Breast epithelium (tissue), 4 donors: ENCODE data around the gene PRELID1. TPM values are rescaled to one million over a fixed set of nuclear protein-coding genes. Genes with fewer than 3 reads are reported as not detected.

ENCODE experiments used
- DNase-seq, 2 donors: peaks; one replicate each; pipeline ENCODE4 v3.0.0-alpha.2; 2019; ENCODE audit warnings: low spot score in 2 of 2
- H3K27ac ChIP-seq, 2 donors: fragments of 200-600 bp; sonication (generic) in 1 of 2; one replicate each; pipeline ENCODE4 v1.5.1; 2016 to 2019; ENCODE audit warnings: mild to moderate bottlenecking in 1 of 2
- H3K27me3 ChIP-seq, 2 donors: fragments of 200-600 bp; sonication (generic) in 1 of 2; one replicate each; pipeline versions ENCODE4 v1.5.1 to v1.6.0; 2017 to 2019; ENCODE audit warnings: control low read depth in 1 of 2, mild to moderate bottlenecking in 1 of 2
- H3K36me3 ChIP-seq: fragments of 200-600 bp; one replicate; pipeline ENCODE4 v1.5.1; 2019
- H3K4me1 ChIP-seq, 2 donors: fragments of 200-600 bp; sonication (generic); one replicate each; pipeline ENCODE4 v1.5.1; 2016 to 2019; ENCODE audit warnings: control low read depth in 1 of 2
- H3K4me3 ChIP-seq, 3 donors: fragments of 200-600 bp; sonication (generic); 1 replicate in 2 of 3; 2 replicates in 1 of 3; pipeline ENCODE4 v1.5.1; 2016 to 2019; ENCODE audit warnings: mild to moderate bottlenecking in 3 of 3, moderate library complexity in 2 of 3
- H3K9me3 ChIP-seq, 2 donors: fragments of 200-600 bp; sonication (generic) in 1 of 2; one replicate each; pipeline ENCODE4 v1.5.1; 2016 to 2019; ENCODE audit warnings: control low read depth in 1 of 2
- POLR2A ChIP-seq: fragments of 450-650 bp; IDR thresholded peaks from one replicate; pipeline ENCODE4 v1.6.1; 2016; ENCODE audit warnings: antibody characterized with exemption, mild to moderate bottlenecking, moderate library complexity
- POLR2AphosphoS5 ChIP-seq, 3 donors: sonication (generic); formaldehyde crosslinking; IDR thresholded peaks; one replicate each; pipeline ENCODE4 v1.6.1; 2017; ENCODE audit warnings: antibody characterized with exemption in 3 of 3
- intact Hi-C: fragments of 100-400 bp; cut with DNase I; formaldehyde crosslinking; loops from one replicate; pipeline ENCODE4 v1.15.1; 2023; ENCODE audit warnings: low total_unique reads
- total RNA-seq, 3 donors: library from RNA; depleted of rRNA; stranded (reverse); fragments of >200 nt; gene quantifications; one replicate each; pipeline ENCODE4 v1.1.0, GENCODE V29; 2016
- TF ChIP-seq, protein P1 (sequence below), 3 donors: fragments of 450-650 bp; IDR thresholded peaks; one replicate each; pipeline ENCODE4 v1.5.1; 2016 to 2017; ENCODE audit warnings: antibody characterized with exemption in 3 of 3, mild to moderate bottlenecking in 3 of 3, moderate library complexity in 3 of 3

Gene PRELID1
- total RNA-seq, 3 donors from 2014 or later: 61.0 to 97.0 (median 68.8) TPM

DNA sequence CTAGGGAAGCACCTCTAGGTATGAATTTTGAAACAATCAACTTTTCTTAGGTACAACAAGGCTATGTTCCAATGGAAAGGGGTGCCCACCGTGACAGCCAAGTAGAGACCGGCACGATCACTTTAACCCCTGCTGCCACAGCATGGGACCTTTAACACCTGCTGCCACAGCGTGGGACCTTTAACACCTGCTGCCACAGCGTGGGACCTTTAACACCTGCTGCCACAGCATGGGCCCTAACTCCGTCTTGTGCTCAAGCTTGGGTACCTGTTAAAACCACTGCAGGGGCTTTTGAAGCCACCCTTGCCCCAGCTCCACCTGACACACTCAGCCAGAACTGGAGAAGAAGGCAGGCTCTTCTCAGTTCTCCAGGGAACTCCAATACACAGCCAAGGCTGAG is 26.3 kb downstream of the PRELID1 start:
- Histone ChIP-seq H3K4me3 (no peak overlapping the region), H3K27me3 (no peaks in the 10 kb centered on the region), H3K27ac (no peak overlapping the region), H3K9me3 (no peaks in the 10 kb centered on the region), H3K36me3 (peaks cover 14% of the 10 kb centered on the region), H3K4me1 (no peaks in the 10 kb centered on the region)
- no peak for DNase-seq
- intact Hi-C loops: no loop called here
- TF ChIP-seq, protein P1, sequence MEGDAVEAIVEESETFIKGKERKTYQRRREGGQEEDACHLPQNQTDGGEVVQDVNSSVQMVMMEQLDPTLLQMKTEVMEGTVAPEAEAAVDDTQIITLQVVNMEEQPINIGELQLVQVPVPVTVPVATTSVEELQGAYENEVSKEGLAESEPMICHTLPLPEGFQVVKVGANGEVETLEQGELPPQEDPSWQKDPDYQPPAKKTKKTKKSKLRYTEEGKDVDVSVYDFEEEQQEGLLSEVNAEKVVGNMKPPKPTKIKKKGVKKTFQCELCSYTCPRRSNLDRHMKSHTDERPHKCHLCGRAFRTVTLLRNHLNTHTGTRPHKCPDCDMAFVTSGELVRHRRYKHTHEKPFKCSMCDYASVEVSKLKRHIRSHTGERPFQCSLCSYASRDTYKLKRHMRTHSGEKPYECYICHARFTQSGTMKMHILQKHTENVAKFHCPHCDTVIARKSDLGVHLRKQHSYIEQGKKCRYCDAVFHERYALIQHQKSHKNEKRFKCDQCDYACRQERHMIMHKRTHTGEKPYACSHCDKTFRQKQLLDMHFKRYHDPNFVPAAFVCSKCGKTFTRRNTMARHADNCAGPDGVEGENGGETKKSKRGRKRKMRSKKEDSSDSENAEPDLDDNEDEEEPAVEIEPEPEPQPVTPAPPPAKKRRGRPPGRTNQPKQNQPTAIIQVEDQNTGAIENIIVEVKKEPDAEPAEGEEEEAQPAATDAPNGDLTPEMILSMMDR (IDR thresholded peaks at IDR 0.05): no peak
- TF ChIP-seq POLR2AphosphoS5 (IDR thresholded peaks at IDR 0.05) (no peak), POLR2A (no peak)

- no peaks in the 10 kb centered on the region for H3K9me3 ChIP-seq
- no peaks in the 10 kb centered on the region for H3K27me3 ChIP-seq
- intact Hi-C loops: no loop called here
- H3K4me3 ChIP-seq: no peak overlapping the region
- no peak overlapping the region for H3K27ac ChIP-seq
- no peaks in the 10 kb centered on the region for H3K4me1 ChIP-seq
- H3K36me3 ChIP-seq: peaks cover 20% of the 10 kb centered on the region
- TF ChIP-seq, protein P1 (IDR thresholded peaks at IDR 0.05): no peak
- no peak for TF ChIP-seq POLR2AphosphoS5 (IDR thresholded peaks at IDR 0.05)
- no peak for TF ChIP-seq POLR2A
- no peak for DNase-seq
These were observed 27.6 kb downstream of the PRELID1 start for GRCh38 chr5:177330991-177331842.

GRCh38 chr5:177332031-177332895 is 28.7 kb downstream of the PRELID1 start:
- H3K27ac ChIP-seq: no peak overlapping the region
- no peak overlapping the region for H3K4me3 ChIP-seq
- H3K27me3 ChIP-seq: no peaks in the 10 kb centered on the region
- intact Hi-C loops: no loop called here
- no peaks in the 10 kb centered on the region for H3K9me3 ChIP-seq
- no peak for DNase-seq
- H3K36me3 ChIP-seq: peaks cover 20% of the 10 kb centered on the region
- TF ChIP-seq, protein P1 (IDR thresholded peaks at IDR 0.05): no peak
- TF ChIP-seq POLR2A (no peak), POLR2AphosphoS5 (IDR thresholded peaks at IDR 0.05) (no peak)
- no peaks in the 10 kb centered on the region for H3K4me1 ChIP-seq

GRCh38 chr5:177332896-177333260 is 29.3 kb downstream of the PRELID1 start:
- no peaks in the 10 kb centered on the region for H3K27me3 ChIP-seq
- H3K36me3 ChIP-seq: peaks cover 20% of the 10 kb centered on the region
- TF ChIP-seq, protein P1 (IDR thresholded peaks at IDR 0.05): no peak
- TF ChIP-seq POLR2AphosphoS5 (IDR thresholded peaks at IDR 0.05): no peak
- no peak for TF ChIP-seq POLR2A
- no peaks in the 10 kb centered on the region for H3K9me3 ChIP-seq
- intact Hi-C loops: no loop called here
- no peak overlapping the region for H3K27ac ChIP-seq
- H3K4me3 ChIP-seq: no peak overlapping the region
- no peak for DNase-seq
- H3K4me1 ChIP-seq: no peaks in the 10 kb centered on the region
